Epithelial cell of prostate (primary cell): ENCODE data around the gene CLEC4D.
"Not testable (repeated sequence)": the region's sequence is repeated elsewhere in the genome, so short reads cannot be mapped to it uniquely, and the experiment has no call there.

ENCODE experiments used
- DNase-seq: peaks from one replicate; pipeline ENCODE4 v3.0.0-alpha.2; 2011; ENCODE audit warnings: low read depth, low spot score
- H3K27ac ChIP-seq: fragments of 450-650 bp; 2 replicates; pipeline ENCODE4 v1.5.1; 2017; ENCODE audit warnings: mild to moderate bottlenecking

CLEC4D gene

DNA sequence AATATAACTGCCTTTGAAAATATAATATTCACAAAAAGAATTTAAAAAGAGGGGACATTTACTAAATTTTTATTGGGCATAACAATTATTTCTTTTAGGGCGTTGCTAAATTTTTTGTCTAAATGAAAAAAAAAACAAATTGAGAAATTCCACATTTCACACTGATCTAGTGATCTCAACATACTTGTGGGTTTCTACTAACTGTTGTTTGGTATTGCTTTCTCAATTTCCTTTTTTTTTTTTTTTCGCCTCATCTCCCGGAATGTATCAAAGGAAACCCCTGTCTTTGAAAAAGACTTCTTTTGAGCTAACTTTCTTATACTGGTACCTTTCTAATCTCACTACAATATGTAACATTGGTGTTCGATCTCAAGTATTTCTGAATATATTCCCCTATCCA is at the start of gene CLEC4D:
Gene CLEC4D (plus strand): TSS at position 248 of the 400 bp plus-strand sequence. CDS start 230 bp downstream, outside the sequence.
- DNase-seq: no peak
- H3K27ac ChIP-seq: no peak within 1 kb of the TSS

DNA sequence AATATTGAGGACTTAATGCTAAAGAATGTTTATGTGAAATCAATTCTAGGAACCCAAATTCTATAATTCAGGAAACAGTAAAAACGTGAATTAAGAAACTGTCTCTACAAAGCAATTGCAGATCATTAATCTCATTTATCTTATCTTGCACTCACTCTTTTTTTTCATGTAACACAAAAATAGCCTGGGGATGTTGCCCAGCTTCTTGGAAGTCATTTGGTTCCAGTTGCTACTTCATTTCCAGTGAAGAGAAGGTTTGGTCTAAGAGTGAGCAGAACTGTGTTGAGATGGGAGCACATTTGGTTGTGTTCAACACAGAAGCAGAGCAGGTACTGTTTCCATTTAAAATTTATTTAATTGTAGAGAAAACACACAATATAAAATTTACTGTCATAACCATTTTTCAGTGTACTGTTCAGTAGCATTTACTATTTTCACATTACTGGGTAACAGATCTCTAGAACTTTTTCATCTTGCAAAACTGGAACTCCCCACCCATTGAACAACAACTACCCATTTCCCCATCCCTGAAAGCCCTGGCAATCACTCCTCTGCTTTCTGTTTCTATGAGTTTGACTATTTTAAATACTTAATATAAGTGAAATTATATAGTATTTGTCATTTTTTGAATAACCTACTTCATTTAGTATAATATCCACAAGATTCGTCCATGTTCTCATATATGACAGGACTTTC is 47.9 kb upstream of the CLEC4D start:
- no peak overlapping the region for H3K27ac ChIP-seq
- DNase-seq: no peak

DNA sequence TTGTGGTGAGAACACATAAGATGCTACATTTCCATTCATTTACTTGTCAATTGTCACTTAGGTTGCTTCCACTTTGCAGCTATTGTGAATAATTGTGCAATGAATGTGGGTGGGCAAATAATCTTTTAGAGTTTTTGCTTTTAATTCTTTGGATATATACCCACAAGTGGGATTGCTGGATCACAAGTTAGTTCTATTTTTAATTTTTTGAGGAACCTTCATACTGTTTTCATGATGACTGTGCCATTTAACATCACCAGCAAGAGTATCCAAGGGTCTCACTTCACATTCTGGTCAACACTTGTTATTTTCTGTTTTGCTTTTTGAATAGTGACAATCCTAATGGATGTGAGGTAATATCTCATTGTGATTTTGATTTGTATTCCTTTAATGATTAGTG is 47.1 kb upstream of the CLEC4D start:
- no peak for DNase-seq

DNA sequence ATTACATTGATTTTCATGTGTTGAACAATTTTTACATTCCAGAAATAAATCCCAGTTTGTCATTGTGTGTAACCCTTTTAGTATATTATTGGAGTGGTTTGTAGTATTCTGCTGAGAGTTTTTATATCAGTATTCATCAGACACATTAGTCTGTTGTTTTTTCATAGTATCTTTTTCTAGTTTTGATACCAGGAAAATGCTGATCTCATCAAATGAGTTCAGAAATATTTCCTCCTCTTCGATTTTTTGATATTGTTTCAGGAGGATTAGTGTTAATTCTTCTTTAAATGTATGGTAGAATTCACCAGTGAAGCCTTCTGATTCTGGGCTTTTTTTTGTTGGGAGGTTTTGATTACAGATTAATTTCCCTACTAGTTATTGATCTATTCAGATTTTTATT is 42.2 kb upstream of the CLEC4D start:
- H3K27ac ChIP-seq: no peak overlapping the region
- DNase-seq: no peak

More for the DNA sequence above, 47.1 kb upstream of the CLEC4D start:
- H3K27ac ChIP-seq: no peak overlapping the region

DNA sequence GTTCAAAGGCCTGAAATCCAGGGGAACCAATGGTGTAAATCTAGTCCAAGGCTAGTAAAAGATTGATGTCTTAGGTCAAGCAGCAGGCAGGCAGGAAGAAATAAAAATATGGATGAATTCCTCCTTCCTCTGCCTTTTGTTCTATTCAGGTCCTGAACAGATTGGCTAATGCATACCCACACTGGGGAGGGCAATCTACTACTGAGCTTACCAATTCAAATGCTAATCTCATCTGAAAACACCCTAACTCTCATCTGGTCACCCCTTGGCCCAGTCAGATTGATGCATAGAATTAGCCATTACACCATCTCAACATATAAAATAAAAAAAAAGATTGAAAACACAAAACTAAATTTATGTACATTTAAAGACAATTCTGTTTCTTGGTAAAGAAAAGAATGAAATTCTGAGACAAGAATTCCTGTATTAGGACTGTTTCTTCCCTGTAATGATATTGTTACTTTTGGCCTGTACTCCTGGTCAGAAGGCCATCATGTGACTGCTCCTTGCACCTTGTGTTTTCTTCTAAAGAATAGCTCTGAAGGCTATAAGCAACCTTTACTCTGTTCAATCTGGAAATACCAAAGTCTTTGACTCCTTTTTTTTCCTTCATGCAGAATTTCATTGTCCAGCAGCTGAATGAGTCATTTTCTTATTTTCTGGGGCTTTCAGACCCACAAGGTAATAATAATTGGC is 37.6 kb upstream of the CLEC4D start:
- DNase-seq: no peak
- no peak overlapping the region for H3K27ac ChIP-seq

DNA sequence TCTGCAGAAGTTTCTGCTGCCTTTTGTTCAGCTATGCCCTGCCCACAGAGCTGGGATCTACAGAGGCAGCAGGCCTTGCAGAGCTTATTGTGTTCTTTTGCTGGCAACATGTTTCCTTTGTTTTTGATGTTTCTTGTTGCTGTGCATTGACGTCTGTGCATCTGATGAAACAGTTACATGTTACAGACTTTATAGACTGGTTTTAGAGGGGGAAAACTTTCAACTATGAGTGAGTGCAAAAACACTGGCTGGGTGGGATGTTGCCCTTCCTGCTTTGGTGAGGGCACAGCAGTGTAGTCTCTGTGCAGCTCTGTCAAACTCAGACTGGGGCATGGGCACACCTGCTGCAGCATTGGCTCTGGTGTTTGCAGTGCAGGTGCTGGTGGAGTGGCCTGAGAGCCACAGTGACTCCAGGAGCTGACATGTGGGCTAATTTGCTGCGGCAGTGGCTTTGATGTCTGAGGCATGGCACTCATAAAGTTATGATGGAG is 30.7 kb upstream of the CLEC4D start:
- H3K27ac ChIP-seq: no peak overlapping the region
- no peak for DNase-seq

DNA sequence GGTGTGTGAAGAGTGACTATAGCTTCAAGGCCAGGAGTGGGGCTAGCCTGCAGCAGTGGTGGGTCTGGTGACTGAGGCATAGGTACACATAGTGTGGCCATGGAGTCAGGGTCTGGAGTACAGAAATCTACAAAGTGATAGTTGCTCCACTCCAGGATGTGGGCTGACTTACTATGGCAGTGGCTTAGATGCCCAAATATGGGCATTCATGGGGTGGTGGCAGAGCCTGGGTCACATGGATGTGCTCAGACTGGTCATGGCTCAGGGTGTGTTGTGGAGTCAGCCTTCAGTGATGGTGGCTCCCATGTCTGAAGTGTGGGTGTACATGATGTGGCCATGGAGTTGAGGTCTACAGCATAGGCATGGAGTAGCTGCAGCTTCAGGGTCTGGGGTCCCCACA is 30.2 kb upstream of the CLEC4D start:
- H3K27ac ChIP-seq: no peak overlapping the region
- DNase-seq: no peak

DNA sequence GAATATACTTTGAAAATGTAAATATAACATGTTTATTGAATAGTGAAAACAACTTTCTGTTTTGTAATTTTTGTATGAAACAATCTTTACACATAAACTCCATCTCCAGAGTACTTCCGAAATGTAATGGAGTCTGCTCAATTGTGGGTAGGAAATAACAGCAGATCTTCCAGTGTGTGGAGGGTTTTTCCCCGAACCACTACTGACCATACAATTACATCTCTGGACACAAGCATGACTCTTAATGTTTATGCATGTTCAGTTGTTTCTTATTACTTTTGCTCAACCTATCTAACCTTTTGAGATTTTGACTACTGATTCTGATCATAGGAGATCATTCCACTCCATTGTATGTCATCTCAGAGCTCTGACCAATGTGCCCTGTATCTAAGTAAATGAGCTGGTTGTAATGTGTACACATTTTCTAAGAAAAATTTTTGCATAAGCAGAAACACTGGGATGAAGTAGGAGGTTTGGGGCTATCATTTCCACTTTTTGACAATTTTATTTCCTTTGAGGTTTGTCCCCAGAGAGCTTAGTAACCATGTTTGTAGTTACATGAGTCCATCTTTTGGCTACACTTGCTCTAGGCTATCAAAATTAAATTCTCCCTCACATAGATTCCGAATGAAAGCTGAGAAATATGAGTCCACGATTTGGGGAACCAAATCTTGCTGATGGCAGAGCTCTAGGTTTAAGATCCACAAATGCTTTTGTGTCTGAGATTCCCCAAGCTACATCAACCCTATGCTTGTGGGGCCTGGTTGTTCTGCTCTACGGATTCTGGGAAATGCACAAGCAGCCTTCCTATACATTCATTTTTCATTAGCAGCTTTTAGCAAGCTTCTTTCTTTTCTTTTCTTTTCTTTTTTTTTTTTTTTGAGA is 21.4 kb upstream of the CLEC4D start:
- DNase-seq: no peak
- no peak overlapping the region for H3K27ac ChIP-seq

DNA sequence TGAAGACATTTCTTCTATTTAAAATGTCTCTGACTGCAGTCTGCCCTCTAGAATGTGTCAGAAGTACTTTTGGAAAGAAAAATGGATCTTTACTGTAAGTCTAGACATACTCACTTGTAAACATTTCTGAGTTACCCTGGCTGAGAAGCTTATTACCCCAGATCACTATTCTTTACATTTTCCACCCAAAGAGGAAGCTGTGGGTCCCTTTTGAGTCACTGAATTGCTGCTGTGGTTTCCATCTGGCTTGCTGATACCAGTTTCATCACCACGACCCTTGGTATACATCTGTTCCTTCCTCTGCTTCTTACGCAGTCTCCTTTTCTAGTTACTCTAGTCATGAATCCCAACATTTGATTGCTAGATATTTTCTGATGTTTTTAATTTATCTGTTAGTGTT is 20.2 kb upstream of the CLEC4D start:
- no peak for DNase-seq
- no peak overlapping the region for H3K27ac ChIP-seq

DNA sequence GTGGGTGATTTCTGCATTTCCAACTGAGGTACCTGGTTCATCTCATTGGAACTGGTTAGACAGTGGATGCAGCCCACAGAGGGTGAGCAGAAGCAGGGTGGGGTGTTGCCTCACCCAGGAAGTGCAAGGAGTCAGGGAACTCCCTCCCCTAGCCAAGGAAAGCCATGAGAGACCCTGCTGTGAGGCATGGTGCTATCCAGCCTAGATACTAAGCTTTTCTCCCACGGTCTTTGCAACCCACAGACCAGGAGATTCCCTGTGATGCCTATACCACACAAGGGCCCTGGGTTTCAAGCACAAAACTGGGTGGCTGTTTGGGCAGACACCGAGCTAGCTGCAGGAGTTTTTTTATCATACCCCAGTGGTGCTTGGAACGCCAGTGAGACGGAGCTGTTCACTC is 17.6 kb upstream of the CLEC4D start:
- not testable (repeated sequence) for DNase-seq, H3K27ac ChIP-seq

DNA sequence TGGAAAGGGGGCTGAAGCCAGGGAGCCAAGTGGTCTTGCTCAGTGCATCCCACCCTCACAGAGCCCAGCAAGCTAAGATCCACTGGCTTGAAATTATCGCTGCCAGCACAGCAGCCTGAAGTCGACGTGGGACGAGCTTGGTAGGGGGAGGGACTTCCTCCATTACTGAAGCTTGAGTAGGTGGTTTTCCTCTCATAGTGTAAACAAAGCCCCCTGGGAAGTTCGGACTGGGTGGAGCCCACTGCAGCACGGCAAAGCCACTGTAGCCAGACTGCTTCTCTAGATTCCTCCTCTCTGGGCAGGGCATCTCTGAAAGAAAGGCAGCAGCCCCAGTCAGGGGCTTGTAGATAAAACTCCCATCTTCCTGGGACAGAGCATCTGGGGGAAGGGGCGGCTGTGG is 17.2 kb upstream of the CLEC4D start:
- not testable (repeated sequence) for H3K27ac ChIP-seq, DNase-seq

DNA sequence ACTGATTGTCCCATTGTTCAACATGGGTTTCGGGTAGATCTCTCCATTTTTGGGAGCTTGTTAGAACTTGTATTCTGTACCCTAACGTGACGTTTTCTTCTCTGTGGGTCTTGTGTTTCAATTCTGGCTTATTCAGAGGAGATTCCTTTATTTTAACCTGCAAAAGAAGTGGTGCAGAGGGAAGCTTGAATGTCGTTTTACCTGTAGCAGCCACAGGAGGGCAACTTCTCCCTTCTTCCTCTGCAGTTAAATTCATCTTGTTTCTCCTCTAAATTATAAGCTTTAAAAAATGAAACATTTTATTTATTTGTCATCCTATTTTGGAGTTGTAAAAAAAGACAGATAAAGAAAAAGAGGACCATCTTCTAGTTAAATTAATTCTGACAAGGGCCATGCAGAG is 13.7 kb upstream of the CLEC4D start:
- H3K27ac ChIP-seq: no peak overlapping the region
- no peak for DNase-seq

DNA sequence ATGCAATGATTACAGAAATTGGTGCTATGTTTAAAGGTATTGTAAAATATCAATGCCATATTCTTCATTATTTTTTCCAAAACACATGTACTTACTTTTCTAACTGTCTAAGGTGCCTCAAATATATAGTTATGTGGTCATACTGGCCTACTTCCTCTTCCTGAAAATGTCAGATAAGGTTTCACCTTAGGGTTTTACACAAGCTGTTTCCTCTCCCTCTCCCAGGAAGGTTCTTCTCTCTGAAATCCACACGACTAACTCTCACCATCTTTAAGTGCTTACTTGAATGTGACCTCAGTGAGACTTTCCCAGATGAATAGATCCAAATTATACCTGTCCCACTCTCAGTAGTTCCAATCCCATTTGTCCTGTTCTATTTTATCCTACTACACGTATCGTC is 11.6 kb upstream of the CLEC4D start:
- DNase-seq: no peak
- H3K27ac ChIP-seq: no peak overlapping the region

DNA sequence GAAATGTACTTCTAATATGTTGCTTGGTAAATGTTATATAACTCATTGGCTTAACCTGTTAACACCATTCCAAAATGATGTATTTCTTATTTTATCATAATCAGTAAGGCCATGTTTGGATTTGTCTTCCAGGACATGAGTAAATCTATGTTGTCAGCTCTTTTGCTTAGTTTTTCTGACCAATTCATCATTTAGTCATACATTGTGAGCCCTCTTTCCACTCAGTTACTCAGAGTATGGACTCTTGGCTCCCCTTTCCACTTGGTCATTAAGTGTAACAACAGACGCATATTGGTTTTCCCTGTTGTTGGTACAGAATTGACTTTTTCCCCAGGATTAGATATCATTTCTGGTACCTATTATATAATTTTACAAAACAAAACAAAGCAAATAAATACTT is 9.0 kb upstream of the CLEC4D start:
- H3K27ac ChIP-seq: no peak overlapping the region
- DNase-seq: no peak

DNA sequence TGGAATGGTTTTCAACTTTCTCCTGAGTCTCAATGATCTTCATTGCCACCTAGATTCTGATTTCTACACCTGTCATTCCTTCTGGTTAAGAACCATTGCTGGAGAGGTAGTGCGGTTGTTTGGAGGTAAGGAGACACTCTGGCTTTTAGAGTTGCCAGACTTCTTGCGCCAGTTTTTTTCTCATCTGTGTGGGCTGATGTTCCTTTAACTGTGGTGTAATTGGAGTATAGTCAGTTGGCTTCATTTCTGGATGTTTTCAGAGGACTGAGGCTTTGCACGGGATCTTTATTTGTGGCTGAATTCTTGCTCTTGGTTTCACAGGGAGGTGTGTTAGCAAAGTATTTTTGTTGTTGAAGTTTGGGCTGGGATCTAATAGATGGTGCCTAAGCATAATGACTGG is 5.7 kb upstream of the CLEC4D start:
- H3K27ac ChIP-seq: no peak overlapping the region
- no peak for DNase-seq

DNA sequence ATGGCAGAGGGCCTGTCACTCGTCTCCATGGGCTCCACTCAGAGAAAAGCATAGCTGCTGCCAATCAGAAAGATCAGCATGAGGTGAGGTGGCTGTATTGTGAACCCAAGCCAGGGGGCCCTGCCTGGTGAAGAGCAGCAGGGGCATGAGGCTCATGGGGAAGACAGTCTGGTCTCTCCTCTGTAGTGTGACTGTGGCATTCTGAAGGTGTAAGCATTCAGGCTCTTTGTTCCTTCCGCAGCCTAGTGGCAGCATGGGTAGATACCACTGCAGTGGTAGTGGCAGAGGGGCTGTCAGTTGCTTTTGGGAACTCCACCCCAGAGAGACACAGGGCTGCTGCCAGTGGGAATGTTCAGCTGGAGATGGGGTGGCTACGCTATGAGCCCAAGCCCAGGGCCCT is 5.1 kb upstream of the CLEC4D start:
- H3K27ac ChIP-seq: no peak overlapping the region
- no peak for DNase-seq

DNA sequence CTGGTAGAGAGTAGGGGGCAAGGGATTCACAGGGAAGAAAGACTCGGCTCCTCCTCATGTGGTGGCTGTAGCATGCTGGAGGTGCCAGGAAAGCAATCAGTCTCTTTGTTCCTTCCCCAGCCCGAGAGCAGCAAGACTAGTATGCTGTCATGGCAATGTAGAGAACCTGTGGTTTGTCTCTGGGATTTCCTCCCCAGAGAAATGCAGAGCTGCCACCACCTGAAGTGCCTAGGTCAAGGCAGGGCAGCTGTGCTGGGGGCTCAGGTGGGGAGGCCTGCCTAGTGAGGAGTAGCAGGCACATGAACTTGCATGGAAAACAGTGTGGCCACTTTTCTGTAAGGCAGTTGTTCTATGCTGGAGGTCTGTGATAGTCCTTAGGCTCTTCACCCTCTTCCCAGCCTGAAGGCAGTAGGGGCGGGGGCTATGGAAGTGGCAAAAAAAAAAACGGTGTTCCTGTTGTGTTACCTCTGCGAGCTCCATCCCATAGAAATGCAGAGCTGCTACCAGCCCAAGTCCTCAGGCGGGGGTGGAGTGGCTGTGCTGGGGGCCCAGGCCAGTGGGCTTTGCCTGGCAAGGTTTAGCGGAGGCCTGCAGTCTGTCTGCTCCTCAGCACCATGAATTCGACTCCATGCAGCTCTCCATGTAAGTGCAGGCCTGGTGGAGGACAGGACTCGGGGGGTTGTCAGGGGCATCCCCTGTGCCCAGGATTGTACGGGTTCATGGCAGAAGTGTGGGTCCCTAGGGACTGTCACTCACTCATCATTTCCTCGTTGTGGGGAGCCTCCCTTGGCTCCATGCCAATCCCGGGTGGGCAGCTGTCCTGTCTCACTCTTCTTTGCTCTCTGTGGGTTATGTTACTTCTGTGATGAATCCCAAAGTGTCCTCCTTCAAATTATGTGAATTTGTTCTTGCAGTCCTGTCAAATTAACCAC is 4.1 kb upstream of the CLEC4D start:
- DNase-seq: no peak
- H3K27ac ChIP-seq: no peak overlapping the region

DNA sequence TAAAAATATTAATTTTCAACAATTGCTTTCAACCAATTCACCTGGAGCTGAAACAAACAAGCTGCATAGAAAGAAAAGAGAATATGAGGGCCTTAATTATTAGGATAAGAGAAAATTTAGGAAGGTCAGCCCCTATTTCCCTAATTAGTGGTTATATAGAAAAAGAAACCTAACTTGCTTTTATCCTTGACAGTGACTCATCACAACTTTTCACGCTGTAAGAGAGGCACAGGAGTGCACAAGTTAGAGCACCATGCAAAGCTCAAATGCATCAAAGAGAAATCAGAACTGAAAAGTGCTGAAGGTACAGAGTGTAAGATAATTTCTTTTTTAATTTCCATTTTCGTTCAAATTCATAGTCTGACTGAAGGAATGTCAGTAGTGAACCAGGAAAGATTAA is 4.7 kb downstream of the CLEC4D start:
- no peak for DNase-seq
- no peak overlapping the region for H3K27ac ChIP-seq

DNA sequence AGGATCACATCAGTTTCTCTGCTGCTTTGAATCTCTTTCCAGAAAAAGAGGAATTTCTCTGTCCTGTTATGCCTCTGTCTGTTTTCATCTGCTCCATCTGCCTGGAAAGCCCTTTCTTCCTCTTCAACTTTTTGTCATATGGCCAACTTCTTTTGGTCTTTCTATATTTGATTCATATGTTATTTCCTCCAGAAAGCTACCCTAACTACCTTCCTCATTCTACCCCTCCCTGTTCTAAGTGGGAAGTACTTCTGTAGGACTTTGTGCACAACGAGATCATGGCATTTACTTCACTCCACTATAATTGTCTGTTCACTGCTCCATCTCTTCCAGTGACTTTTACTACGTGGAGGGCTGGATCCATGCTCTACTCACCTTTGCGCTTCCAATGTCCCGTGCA is 5.9 kb downstream of the CLEC4D start:
- H3K27ac ChIP-seq: no peak overlapping the region

More for the DNA sequence above, 5.9 kb downstream of the CLEC4D start:
- DNase-seq: no peak
